ENCODE measurements around the gene AFF2.

DNA sequence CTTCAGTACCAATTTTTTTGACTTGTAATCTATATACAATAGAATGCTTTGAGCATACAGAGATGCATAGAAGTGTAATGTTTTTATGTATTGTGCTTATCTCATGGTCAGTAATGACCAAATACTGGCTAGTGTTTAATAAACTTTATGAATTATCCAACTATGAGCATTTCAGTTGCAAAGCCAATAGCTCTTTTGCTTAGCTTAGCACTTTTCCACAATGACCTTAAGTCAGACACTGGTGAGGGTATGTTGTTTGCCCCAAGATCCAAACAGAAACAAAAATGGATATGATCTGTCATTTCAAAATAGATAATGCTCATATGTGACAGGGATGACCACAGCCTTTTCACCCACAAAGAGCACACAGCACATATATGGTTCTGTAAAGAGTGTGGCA, 393.0 kb downstream of the AFF2 start:
- TF ChIP-seq, protein P1, sequence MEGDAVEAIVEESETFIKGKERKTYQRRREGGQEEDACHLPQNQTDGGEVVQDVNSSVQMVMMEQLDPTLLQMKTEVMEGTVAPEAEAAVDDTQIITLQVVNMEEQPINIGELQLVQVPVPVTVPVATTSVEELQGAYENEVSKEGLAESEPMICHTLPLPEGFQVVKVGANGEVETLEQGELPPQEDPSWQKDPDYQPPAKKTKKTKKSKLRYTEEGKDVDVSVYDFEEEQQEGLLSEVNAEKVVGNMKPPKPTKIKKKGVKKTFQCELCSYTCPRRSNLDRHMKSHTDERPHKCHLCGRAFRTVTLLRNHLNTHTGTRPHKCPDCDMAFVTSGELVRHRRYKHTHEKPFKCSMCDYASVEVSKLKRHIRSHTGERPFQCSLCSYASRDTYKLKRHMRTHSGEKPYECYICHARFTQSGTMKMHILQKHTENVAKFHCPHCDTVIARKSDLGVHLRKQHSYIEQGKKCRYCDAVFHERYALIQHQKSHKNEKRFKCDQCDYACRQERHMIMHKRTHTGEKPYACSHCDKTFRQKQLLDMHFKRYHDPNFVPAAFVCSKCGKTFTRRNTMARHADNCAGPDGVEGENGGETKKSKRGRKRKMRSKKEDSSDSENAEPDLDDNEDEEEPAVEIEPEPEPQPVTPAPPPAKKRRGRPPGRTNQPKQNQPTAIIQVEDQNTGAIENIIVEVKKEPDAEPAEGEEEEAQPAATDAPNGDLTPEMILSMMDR (IDR thresholded peaks at IDR 0.05; ENCODE audit: low read length) = no peak
- TF ChIP-seq EZH2 (optimal IDR thresholded peaks at IDR 0.05; ENCODE audit: low read depth, low read length) = no peak
- TF ChIP-seq EZH2phosphoT487 (IDR thresholded peaks at IDR 0.05; ENCODE audit: low read length) = no peak
